Thyroid gland (tissue), 4 donors: ENCODE data around the gene ZNF839.

Experiments
- POLR2A ChIP-seq, 2 donors: fragments of 450-650 bp; IDR thresholded peaks; one replicate each; pipeline ENCODE4 v1.6.1; 2017; ENCODE audit warnings: antibody characterized with exemption in 2 of 2, mild to moderate bottlenecking in 2 of 2, moderate library complexity in 1 of 2
- TF ChIP-seq, protein P1 (sequence below), 6 experiments: fragments of 200-600 bp in 3 of 6; fragments of 450-650 bp in 3 of 6; sonication (generic) in 3 of 6; IDR thresholded peaks; one replicate each; pipeline ENCODE4 v1.5.1; 2016 to 2019; ENCODE audit warnings: antibody characterized with exemption in 6 of 6, mild to moderate bottlenecking in 2 of 6, inconsistent platforms in 1 of 6, moderate library complexity in 1 of 6

DNA sequence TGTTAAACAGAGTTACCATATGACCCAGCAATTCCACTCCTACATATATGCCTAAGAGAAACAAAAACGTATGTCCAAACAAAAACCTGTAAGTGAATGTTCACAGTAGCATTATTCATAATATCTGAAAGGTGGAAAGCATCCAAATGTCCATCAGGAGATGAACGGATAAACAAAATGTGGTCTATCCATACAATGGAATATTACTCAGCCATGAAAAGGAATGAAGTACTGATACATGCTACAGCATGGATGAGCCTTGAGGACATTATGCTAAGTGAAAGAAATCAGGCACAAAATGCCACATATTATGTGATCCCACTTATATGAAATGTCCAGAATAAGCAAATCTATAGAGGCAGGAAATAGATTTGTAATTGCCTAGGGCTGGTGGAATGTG is 31.4 kb upstream of the ZNF839 start:
- TF ChIP-seq, protein P1, sequence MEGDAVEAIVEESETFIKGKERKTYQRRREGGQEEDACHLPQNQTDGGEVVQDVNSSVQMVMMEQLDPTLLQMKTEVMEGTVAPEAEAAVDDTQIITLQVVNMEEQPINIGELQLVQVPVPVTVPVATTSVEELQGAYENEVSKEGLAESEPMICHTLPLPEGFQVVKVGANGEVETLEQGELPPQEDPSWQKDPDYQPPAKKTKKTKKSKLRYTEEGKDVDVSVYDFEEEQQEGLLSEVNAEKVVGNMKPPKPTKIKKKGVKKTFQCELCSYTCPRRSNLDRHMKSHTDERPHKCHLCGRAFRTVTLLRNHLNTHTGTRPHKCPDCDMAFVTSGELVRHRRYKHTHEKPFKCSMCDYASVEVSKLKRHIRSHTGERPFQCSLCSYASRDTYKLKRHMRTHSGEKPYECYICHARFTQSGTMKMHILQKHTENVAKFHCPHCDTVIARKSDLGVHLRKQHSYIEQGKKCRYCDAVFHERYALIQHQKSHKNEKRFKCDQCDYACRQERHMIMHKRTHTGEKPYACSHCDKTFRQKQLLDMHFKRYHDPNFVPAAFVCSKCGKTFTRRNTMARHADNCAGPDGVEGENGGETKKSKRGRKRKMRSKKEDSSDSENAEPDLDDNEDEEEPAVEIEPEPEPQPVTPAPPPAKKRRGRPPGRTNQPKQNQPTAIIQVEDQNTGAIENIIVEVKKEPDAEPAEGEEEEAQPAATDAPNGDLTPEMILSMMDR (IDR thresholded peaks at IDR 0.05), result no peak
- no peak for TF ChIP-seq POLR2A (IDR thresholded peaks at IDR 0.05)
